ES-I3 (cell line): ENCODE results near the gene KREMEN1.
A peak's percentile ranks its signal among the peaks of the same experiment; 100 is the strongest.

Source experiments
- H3K36me3 ChIP-seq: 2 replicates; pipeline ENCODE4 v1.6.1; 2013; ENCODE audit warnings: mild to moderate bottlenecking, low read length, control low read depth, moderate library complexity; ENCODE audit not compliant: insufficient read depth
- H3K4me1 ChIP-seq: 2 replicates; pipeline ENCODE4 v1.6.1; 2013; ENCODE audit warnings: mild to moderate bottlenecking, control low read depth, low read length; ENCODE audit not compliant: insufficient read depth
- H3K9ac ChIP-seq: 2 replicates; pipeline ENCODE4 v1.6.1; 2013; ENCODE audit warnings: low read depth, mild to moderate bottlenecking, low read length, moderate library complexity
- H3K9me3 ChIP-seq: 2 replicates; pipeline ENCODE4 v1.6.1; 2013; ENCODE audit warnings: mild to moderate bottlenecking, low read length, moderate library complexity; ENCODE audit not compliant: control insufficient read depth, insufficient read depth

KREMEN1 gene

DNA sequence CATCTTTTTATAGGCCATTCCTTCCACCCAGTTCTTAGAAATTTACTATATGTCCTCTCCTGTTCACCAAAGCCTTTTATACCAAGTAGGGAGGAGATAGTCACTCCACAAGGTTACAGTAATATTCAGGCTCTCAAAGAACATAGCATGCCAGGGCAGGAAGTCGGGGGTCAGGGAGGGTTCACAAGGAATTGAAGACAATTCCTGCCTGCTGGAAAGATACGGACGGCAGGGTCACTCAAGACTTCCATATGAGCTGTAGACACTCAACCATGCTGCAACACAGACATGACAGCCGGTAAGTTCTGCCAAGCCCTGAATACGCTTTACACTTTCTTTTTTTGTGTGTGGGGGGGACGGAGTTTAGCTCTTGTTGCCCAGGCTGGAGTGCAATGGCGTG, 11.9 kb upstream of the KREMEN1 start:
- Histone ChIP-seq H3K36me3 (no peaks in the 10 kb centered on the region), H3K4me1 (0 out of 2 replicates have a peak, but pooled peaks cover 6% of the 10 kb centered on the region), H3K9ac (no peak overlapping the region), H3K9me3 (no peaks in the 10 kb centered on the region)

DNA sequence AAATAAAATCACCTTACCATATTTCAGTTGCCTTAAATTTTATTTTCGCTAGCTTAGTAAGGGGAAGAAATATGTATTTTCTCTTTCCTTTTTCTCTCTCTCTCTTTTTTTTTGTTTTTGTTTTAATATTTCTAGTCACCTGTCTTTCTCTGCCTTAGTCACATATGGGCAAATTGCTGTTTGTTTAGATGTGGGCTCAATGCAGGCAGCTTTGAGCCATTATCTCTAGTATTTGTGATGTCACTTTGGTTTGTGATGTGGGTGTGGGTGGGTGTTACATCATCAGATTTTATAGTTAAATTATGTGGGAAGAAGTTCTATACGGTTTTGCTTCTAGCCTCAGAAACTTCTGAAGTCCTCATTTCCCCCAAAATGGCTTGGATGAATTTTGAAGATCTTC, 11.1 kb upstream of the KREMEN1 start, which contains the start of gene C22orf31:
Gene C22orf31 (minus strand): TSS at position 59 of the 400 bp plus-strand sequence. CDS start 39 bp downstream, at position 20.
- no peak within 1 kb of the TSS for H3K9ac ChIP-seq
- 0 out of 2 replicates have a peak, but pooled peaks cover 6% of the 10 kb centered on the region for H3K4me1 ChIP-seq
- no peaks in the 10 kb centered on the region for H3K9me3 ChIP-seq
- H3K36me3 ChIP-seq = no peaks in the 10 kb centered on the region

- Histone ChIP-seq H3K9me3 (no peaks in the 10 kb centered on the region), H3K36me3 (no peaks in the 10 kb centered on the region), H3K9ac (no peak overlapping the region), H3K4me1 (0 out of 2 replicates have a peak, but pooled peaks cover 6% of the 10 kb centered on the region)
Observed at GRCh38 chr22:29062286-29062821, 10.5 kb upstream of the KREMEN1 start.

- no peak overlapping the region for H3K9ac ChIP-seq
- H3K9me3 ChIP-seq = no peaks in the 10 kb centered on the region
- 0 out of 2 replicates have a peak, but pooled peaks cover 6% of the 10 kb centered on the region for H3K4me1 ChIP-seq
- H3K36me3 ChIP-seq = no peaks in the 10 kb centered on the region
Observed at GRCh38 chr22:29065468-29066190, 7.2 kb upstream of the KREMEN1 start.

DNA sequence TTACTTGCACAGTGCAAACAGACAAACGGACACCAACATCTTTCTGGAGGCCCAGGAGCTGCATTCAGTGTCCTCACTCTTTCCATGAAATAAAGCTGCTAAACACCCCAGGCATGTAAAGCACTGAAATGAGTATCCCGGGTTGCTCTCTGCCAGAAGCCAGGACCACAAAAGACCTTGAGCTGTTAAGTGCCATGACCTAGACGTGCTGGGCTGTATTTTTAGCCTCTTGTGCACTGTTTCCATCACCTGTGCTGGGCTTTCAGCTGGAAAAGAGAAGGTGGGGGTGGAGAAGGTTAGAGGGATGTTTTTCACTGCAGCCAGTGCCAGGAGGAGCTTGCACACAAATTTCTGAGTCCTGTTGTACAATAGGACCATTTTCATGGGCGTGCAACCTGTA, 3.4 kb upstream of the KREMEN1 start:
- Histone ChIP-seq H3K9ac (no peak overlapping the region), H3K4me1 (peaks cover 3% of the 10 kb centered on the region; the same call in 1 of the 2 replicates), H3K9me3 (no peaks in the 10 kb centered on the region), H3K36me3 (no peaks in the 10 kb centered on the region)

DNA sequence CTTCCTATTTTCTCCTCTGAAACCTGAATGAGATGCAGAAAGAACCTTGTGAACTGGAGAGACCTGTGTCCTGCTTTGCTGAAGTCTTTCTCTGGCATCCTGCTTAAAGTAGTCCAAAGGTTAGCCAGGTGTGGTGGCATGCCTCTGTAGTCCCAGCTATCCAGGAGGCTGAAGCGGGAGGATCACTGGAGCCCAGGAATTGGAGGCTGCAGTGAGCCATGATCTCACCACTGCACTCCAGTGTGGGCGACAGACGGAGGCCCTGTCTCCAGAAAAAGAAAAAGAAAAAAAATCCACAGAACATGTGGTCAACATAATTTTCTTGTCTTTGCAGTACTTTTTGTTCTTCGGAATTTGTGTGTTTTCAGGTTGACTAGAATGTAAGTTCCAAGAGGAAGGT, 2.3 kb upstream of the KREMEN1 start:
- peaks cover 3% of the 10 kb centered on the region; the same call in 1 of the 2 replicates for H3K4me1 ChIP-seq
- no peaks in the 10 kb centered on the region for H3K9me3 ChIP-seq
- H3K9ac ChIP-seq = no peak overlapping the region
- H3K36me3 ChIP-seq = no peaks in the 10 kb centered on the region

DNA sequence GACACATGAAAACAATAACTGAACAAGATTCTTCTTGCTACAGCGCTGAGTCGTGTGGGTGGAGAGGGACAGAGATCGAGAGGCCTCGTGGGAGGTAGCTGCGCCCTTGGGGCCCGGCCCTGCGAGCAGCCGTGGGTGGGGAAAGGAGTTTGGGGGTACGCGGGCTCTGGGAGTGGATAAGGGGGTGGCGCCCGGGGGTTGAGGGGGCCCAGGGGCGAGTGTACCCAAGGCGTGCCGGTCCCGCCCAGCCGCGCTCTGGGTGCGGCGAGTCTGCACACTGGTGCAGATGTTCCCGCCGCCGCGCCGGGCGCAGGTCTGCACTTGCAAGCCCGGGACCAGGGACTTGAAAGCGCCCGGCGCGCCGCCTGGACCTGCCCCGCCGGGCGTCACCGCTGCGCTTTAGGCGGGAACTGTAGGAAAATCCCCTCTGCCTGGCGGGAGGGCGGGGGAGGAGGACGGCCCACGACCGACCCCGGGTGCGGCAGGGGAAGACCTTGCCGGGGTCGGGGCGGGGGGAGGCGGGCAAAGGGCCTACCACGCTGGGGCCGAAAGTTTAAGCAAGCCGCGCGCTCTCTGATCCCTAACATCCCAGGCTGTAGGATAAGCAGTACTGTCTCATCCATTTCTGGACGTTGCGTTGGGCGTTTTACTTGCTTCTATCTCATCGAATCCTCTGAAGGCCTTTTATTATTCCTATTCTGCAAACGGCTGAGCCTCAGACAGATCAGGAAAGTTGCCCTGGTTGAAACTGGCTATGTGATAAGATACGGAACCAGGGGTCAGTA, 1.4 kb upstream of the KREMEN1 start:
- no peaks in the 10 kb centered on the region for H3K9me3 ChIP-seq
- peaks cover 3% of the 10 kb centered on the region; the same call in 1 of the 2 replicates for H3K4me1 ChIP-seq
- peak overlapping the region; percentile 37; the same call in 1 of the 2 replicates for H3K9ac ChIP-seq
- H3K36me3 ChIP-seq = no peaks in the 10 kb centered on the region

DNA sequence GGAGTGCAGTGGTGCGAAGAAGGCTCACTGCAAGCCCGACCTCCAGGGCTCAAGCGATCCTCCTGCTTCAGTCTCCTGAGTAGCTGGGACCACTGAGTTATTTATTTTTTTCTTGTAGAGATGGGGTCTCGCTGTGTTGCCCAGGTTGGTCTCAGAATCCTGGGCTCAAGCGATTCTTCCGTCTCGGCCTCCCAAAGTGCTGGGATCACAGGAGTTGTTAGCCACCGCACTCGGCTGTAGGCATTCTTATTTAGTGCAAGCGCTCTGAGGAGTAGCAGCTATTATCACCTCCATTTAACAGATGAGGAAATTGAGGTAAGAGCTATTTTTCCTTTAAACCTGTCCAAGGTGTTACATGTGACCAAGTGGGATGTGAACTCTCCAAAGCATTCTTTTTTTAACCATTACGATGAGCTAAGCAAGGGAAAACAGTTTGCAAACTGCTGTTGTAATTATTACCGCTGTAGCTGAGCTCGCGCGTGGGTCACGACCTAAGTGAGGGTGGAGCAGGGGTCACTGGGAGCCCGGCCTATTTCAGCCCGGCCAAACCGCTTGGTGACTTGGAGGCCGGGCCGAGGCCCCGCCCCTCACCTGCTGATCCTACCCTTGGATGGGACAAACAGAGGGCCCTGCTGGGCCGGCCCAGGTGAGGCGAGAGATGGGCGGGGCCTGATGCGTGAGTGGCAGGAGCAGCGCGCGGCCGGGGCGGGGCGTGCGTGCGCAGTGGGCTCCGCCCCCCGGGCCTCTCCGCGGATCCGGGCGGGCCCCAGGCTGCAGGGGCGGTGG, 449 bp upstream of the KREMEN1 start:
- no peaks in the 10 kb centered on the region for H3K9me3 ChIP-seq
- peak overlapping the region; percentile 37; the same call in 1 of the 2 replicates for H3K9ac ChIP-seq
- no peaks in the 10 kb centered on the region for H3K36me3 ChIP-seq
- peaks cover 3% of the 10 kb centered on the region; the same call in 1 of the 2 replicates for H3K4me1 ChIP-seq

DNA sequence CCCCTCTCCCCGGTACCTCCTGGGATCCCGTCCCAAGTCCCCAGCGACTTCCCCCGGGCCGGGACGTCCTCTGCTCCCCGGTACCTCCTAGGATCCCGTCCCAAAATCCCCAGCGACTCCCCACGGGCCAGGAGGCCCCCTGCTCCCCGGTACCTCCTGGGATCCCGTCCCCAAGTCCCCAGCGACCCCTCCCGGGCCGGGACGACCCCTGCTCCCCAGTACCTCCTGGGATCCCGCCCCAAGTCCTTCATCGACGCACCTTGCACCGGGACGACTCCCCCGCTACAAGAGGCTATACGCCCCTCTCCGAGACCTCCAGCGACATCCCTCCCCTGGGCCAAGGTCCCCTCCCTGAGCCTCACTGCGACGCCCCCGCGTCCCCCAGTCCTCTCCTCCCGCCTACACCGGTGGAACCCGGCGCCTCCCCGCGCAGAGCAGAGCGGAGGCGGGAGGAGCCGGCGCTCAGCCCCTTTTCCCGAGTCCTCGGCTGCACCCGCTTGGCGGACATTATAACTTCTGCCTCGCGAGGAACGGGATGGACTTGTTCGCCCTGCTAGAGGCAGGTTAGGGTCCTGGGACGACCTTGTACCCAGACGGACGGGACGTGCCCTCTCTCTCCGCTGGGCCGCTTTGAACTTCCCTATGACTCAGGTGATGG, 912 bp downstream of the KREMEN1 start:
- peaks cover 6% of the 10 kb centered on the region; the same call in 1 of the 2 replicates for H3K4me1 ChIP-seq
- peak overlapping the region; percentile 60; the same call in 1 of the 2 replicates for H3K9ac ChIP-seq
- no peaks in the 10 kb centered on the region for H3K36me3 ChIP-seq
- H3K9me3 ChIP-seq = no peaks in the 10 kb centered on the region

DNA sequence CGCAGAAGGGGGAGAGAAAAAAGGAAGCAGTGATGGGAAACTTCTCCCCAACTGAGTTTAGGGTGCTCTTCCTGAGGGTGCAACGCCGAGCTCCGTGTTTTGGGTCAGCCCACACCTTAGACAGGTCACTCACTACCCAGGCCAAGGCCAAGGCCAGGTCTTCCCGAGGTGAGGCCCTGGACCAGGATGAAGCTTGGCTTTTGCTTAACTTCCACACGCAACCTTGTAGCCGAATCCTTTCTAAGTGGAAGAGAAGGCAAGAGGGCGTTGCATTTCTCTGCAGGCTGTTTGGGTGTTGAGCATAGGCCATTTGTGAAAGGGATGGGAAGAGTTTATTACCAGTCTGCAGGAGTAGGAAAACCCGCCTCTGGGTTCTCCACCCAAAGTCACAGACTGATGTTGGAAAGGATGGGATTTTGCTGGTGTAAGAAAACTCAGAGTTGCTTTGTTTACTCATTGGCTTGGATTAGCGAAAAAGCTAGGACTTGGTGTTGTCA, 1.5 kb downstream of the KREMEN1 start:
- no peaks in the 10 kb centered on the region for H3K36me3 ChIP-seq
- H3K9me3 ChIP-seq = no peaks in the 10 kb centered on the region
- peak overlapping the region; percentile 60; the same call in 1 of the 2 replicates for H3K9ac ChIP-seq
- peaks cover 6% of the 10 kb centered on the region; the same call in 1 of the 2 replicates for H3K4me1 ChIP-seq

GRCh38 chr22:29078036-29078868, 5.4 kb downstream of the KREMEN1 start:
- no peak overlapping the region for H3K9ac ChIP-seq

GRCh38 chr22:29078869-29079207, 6.0 kb downstream of the KREMEN1 start:
- Histone ChIP-seq H3K9me3 (no peaks in the 10 kb centered on the region), H3K9ac (no peak overlapping the region), H3K36me3 (no peaks in the 10 kb centered on the region), H3K4me1 (peaks cover 20% of the 10 kb centered on the region)

More at GRCh38 chr22:29078036-29078868, 5.4 kb downstream of the KREMEN1 start:
- Histone ChIP-seq H3K4me1 (peaks cover 17% of the 10 kb centered on the region), H3K9me3 (no peaks in the 10 kb centered on the region), H3K36me3 (no peaks in the 10 kb centered on the region)
